Activated T-cell treated with anti-CD3 and anti-CD28 coated beads, Interleukin-2, amount 50 U/mL, for 72 hours (primary cell): ENCODE results near the gene SAP30. TPM values are rescaled to one million over a fixed set of nuclear protein-coding genes. Genes with fewer than 3 reads are reported as not detected.

Experiments used
- total RNA-seq, 2 donors: library from RNA; stranded (reverse); gene quantifications; one replicate each; pipeline ENCODE4 v1.2.3, GENCODE V29; 2022

The SAP30 gene
- total RNA-seq, 2 donors from 2014 or later = 18.1 to 18.4 TPM

Other genes starting within 250 kb of the SAP30 start
- gene GALNT7, start 202.1 kb upstream of the SAP30 start, total RNA-seq = 10 to 100 TPM; 10.1 to 12.8 TPM
- 100 to 1,000 TPM; 553 to 627 TPM for gene HMGB2, start 36.6 kb upstream of the SAP30 start, total RNA-seq
- gene SCRG1, start 28.2 kb downstream of the SAP30 start, total RNA-seq = not detected
- gene HAND2, start 159.3 kb downstream of the SAP30 start, total RNA-seq = not detected